Heart left ventricle (tissue), 16 donors: ENCODE measurements around the gene COL11A1. TPM values are rescaled to one million over a fixed set of nuclear protein-coding genes. Genes with fewer than 3 reads are reported as not detected.

ENCODE experiments used
- ATAC-seq, 4 donors: fragments of 200-7000 bp; cut with Tn5 transposase; one replicate each; pipeline ENCODE4 v1.9.1; 2020 to 2022; ENCODE audit warnings: moderate library complexity in 4 of 4, mild to moderate bottlenecking in 3 of 4, moderate number of reproducible peaks in 1 of 4
- DNase-seq, 5 donors: peaks; one replicate each; pipeline ENCODE4 v3.0.0-alpha.2; 2020
- H3K27ac ChIP-seq, 12 donors: fragments of 200-600 bp; sonication (generic) in 4 of 12; one replicate each; pipeline versions ENCODE4 v1.5.0 to v1.8.0; 2016 to 2022; ENCODE audit warnings: mild to moderate bottlenecking in 2 of 12
- H3K27me3 ChIP-seq, 9 donors: fragments of 200-600 bp; sonication (generic) in 2 of 9; one replicate each; pipeline versions ENCODE4 v1.5.1 to v1.8.0; 2016 to 2022; ENCODE audit warnings: mild to moderate bottlenecking in 3 of 9
- H3K36me3 ChIP-seq, 9 donors: fragments of 200-600 bp; sonication (generic) in 2 of 9; one replicate each; pipeline versions ENCODE4 v1.5.0 to v1.8.0; 2018 to 2022; ENCODE audit warnings: mild to moderate bottlenecking in 2 of 9
- H3K4me1 ChIP-seq, 12 donors: fragments of 200-600 bp; sonication (generic) in 4 of 12; one replicate each; pipeline versions ENCODE4 v1.5.0 to v1.8.0; 2016 to 2022; ENCODE audit warnings: mild to moderate bottlenecking in 3 of 12
- H3K4me3 ChIP-seq, 12 donors: fragments of 200-600 bp; sonication (generic) in 4 of 12; one replicate each; pipeline versions ENCODE4 v1.5.0 to v1.8.0; 2017 to 2022; ENCODE audit warnings: mild to moderate bottlenecking in 9 of 12, moderate library complexity in 4 of 12
- H3K9me3 ChIP-seq, 12 donors: fragments of 200-600 bp; sonication (generic) in 4 of 12; one replicate each; pipeline versions ENCODE4 v1.5.0 to v1.8.0; 2016 to 2022; ENCODE audit warnings: mild to moderate bottlenecking in 1 of 12
- POLR2A ChIP-seq, 2 donors: fragments of 450-650 bp; IDR thresholded peaks; one replicate each; pipeline ENCODE4 v1.6.1; 2017; ENCODE audit warnings: antibody characterized with exemption in 2 of 2, mild to moderate bottlenecking in 2 of 2, moderate library complexity in 2 of 2
- WGBS, 4 donors: extraction: QIAGEN DNeasy Blood & Tissue Kit in 2 of 4; methylation state at CpG; one replicate each; pipeline versions ENCODE4 v1.1.5 to v1.1.7; 2013 to 2018; 5-methylcytosine and 5-hydroxymethylcytosine counted together
- intact Hi-C, 10 donors: fragments of 100-400 bp; cut with DNase I; formaldehyde crosslinking; loops; one replicate each; pipeline versions ENCODE4 v1.11.1 to v1.14.2; 2022
- polyA plus RNA-seq, 2 donors: library from polyadenylated mRNA; stranded (reverse); fragments of 200-250 nt; gene quantifications; one replicate each; pipeline ENCODE4 v1.2.3, GENCODE V29; 2013
- total RNA-seq, 9 donors: library from RNA; depleted of rRNA in 2 of 9; stranded (reverse); fragments of >200 nt in 2 of 9; fragmentation: NEBNext Ultra II Directional in 3 of 9; extraction: Animal tissue kit (Norgen Biotek cat#: 25700) in 3 of 9; gene quantifications; one replicate each; pipeline versions ENCODE4 v1.1.0 to v1.2.4, GENCODE V29; 2016 to 2023
- TF ChIP-seq, protein P1 (sequence below), 12 donors: fragments of 200-600 bp; sonication (generic) in 4 of 12; IDR thresholded peaks; one replicate each; pipeline versions ENCODE4 v1.5.0 to v1.8.0; 2018 to 2022; ENCODE audit warnings: antibody characterized with exemption in 12 of 12, mild to moderate bottlenecking in 5 of 12
- donor health status: ischemic (EF 13 %, LVEDD 7.1; RV severe dilation, severe dysfunction).
- donor health status: healthy with polysubstance abuse.
- donor health status: DM: no; HTN: yes; CAD: no.
- donor health status: DM: no; HTN: no; CAD: no.
- donor health status: ischemic (EF 25% LVEDD 6.9; RV normal size, moderate dysfunction).
- donor health status: ischemic (EF 25% LVEDD 5.7; RV mildly dilated, moderate dysfunction).
- donor health status: healthy.
- donor health status: DM: yes; HTN: yes; CAD: no.
- donor health status: ischemic (EF 35%, LVEDD 5.7; RV mildly dilated, moderate dysfunction).
- donor health status: nonischemic (EF 11% LVEDD 7.7; RV severe dilation, severe dysfunction).
- donor health status: DM: yes; HTN: yes; CAD: no.
- donor health status: PGD.
- donor health status: ischemic (EF 29% LVEDD 5.4; RV normal size, mild dysfunction).
- donor health status: nonischemic (EF 23%, LVEDD 6.1; RV moderate dilation, normal function).

COL11A1 gene
- total and polyA plus RNA-seq, 11 donors = 0.05 TPM; not detected in 10

DNA sequence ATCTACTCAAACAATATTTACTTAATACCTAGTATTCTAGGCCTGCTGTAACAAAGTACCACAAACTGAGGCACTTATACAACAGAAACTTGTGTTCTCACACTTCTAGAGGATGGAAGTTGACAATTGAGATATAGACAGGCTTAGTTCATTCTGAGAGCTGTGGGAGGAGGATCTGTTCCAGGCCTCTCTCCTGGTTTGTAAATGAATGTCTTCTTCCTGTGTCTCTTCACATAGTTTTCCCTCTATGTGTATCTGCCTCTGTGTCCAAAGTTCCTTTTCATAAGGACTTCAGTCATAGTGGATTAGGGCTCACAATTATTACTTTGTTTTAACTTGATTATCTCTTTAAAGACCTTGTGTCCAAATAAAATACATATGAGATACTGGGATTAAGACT, 251.1 kb downstream of the COL11A1 start:
- TF ChIP-seq, protein P1, sequence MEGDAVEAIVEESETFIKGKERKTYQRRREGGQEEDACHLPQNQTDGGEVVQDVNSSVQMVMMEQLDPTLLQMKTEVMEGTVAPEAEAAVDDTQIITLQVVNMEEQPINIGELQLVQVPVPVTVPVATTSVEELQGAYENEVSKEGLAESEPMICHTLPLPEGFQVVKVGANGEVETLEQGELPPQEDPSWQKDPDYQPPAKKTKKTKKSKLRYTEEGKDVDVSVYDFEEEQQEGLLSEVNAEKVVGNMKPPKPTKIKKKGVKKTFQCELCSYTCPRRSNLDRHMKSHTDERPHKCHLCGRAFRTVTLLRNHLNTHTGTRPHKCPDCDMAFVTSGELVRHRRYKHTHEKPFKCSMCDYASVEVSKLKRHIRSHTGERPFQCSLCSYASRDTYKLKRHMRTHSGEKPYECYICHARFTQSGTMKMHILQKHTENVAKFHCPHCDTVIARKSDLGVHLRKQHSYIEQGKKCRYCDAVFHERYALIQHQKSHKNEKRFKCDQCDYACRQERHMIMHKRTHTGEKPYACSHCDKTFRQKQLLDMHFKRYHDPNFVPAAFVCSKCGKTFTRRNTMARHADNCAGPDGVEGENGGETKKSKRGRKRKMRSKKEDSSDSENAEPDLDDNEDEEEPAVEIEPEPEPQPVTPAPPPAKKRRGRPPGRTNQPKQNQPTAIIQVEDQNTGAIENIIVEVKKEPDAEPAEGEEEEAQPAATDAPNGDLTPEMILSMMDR (IDR thresholded peaks at IDR 0.05) = no peak
- no peak for TF ChIP-seq POLR2A (IDR thresholded peaks at IDR 0.05)
- H3K4me1 ChIP-seq = no peaks in the 10 kb centered on the region
- DNase-seq (no peak), ATAC-seq (no peak)
- H3K27ac ChIP-seq = no peak overlapping the region
- H3K36me3 ChIP-seq = no peaks in the 10 kb centered on the region
- no peaks in the 10 kb centered on the region for H3K27me3 ChIP-seq
- peaks cover 0 to 27% (median 0%) of the 10 kb centered on the region in 12 donors for H3K9me3 ChIP-seq
- intact Hi-C loops = no loop called here
- H3K4me3 ChIP-seq = no peak overlapping the region

- intact Hi-C loops = no loop called here
- TF ChIP-seq, protein P1 (IDR thresholded peaks at IDR 0.05) = no peak
- no peak for TF ChIP-seq POLR2A (IDR thresholded peaks at IDR 0.05)
- Histone ChIP-seq H3K4me1 (no peaks in the 10 kb centered on the region), H3K9me3 (peaks cover 0 to 27% (median 0%) of the 10 kb centered on the region in 12 donors), H3K27me3 (no peaks in the 10 kb centered on the region), H3K27ac (no peak overlapping the region), H3K4me3 (no peak overlapping the region), H3K36me3 (no peaks in the 10 kb centered on the region)
- WGBS, 4 donors = 90 to 95% (median 91%) methylated on average over 30 to 50 of the region's 50 CpGs
- ATAC-seq = peak in 1 of 4 donors; percentile 42
- DNase-seq = peak in 1 of 5 donors; percentile 60
Observed at GRCh38 chr1:102853701-102854187, 254.6 kb downstream of the COL11A1 start.

DNA sequence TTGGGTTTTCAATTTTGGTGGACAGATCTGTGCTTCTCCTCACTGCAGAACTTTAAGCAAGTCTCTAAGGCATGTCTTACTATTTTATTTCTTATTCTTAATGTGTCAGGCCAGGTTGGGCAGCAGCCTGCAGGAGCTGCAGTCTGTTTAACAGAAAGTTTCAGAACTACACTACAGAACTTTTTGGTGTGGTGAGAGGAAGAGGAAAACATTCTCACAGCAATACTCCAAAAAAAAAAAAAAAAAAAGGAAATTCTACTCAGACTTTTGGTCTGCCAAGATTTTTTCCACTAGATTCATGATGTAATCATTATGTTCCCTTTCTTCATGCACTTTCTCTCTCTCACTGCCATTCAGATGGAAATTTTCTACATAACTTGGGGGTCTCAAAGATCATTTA, 255.2 kb downstream of the COL11A1 start:
- Histone ChIP-seq H3K9me3 (peaks cover 0 to 25% (median under 1%) of the 10 kb centered on the region in 12 donors), H3K27ac (no peak overlapping the region), H3K36me3 (no peaks in the 10 kb centered on the region), H3K27me3 (no peaks in the 10 kb centered on the region), H3K4me3 (no peak overlapping the region), H3K4me1 (no peaks in the 10 kb centered on the region)
- no peak for TF ChIP-seq POLR2A (IDR thresholded peaks at IDR 0.05)
- TF ChIP-seq, protein P1 (IDR thresholded peaks at IDR 0.05) = no peak
- ATAC-seq (no peak), DNase-seq (no peak)
- intact Hi-C loops = no loop called here

DNA sequence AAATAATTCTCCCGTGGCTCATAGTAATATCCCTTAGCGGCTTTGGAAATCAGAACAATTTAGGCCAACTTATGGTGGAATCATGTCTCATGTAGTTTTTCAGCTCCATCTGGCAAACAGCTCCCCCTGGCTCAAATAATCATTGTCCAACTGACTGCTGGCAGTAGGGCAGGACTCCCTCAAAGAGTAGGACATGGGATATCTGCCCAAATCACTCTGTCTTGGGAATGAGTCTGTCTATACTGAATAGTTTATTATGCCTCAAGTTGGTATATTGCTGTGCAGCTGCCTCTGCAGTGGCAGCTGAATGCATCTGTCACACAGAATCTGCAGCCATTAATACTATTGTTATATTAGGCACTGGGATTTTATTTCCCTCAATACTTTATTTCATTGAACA, 255.7 kb downstream of the COL11A1 start:
- Histone ChIP-seq H3K27me3 (no peaks in the 10 kb centered on the region), H3K36me3 (no peaks in the 10 kb centered on the region), H3K4me1 (no peaks in the 10 kb centered on the region), H3K27ac (no peak overlapping the region), H3K9me3 (peaks cover 0 to 22% (median 4%) of the 10 kb centered on the region in 12 donors), H3K4me3 (no peak overlapping the region)
- no peak for TF ChIP-seq POLR2A (IDR thresholded peaks at IDR 0.05)
- TF ChIP-seq, protein P1 (IDR thresholded peaks at IDR 0.05) = no peak
- no peak for ATAC-seq
- 58 to 76% (median 68%) methylated on average over 2 of the region's 2 CpGs for WGBS, 4 donors
- DNase-seq = no peak
- intact Hi-C loops = no loop called here
